Measurements from ENCODE around the gene BPIFB2. TPM values are rescaled to one million over a fixed set of nuclear protein-coding genes. Genes with fewer than 3 reads are reported as not detected.

BPIFB2 gene
- total RNA-seq, 1 experiment from 2014 or later: not detected

GRCh38 chr20:33020278-33021161, 13.0 kb downstream of the BPIFB2 start:
- POLR2A ChIA-PET: no interaction called here
- intact Hi-C loops (cut with micrococcal nuclease; ENCODE audit: unreplicated experiment) (no loop called here), in situ Hi-C loops (cut with HindIII; ENCODE audit: low pct_unique_long_range_greater_than_20kb, low sequenced_read_pairs) (no loop called here)
- Histone ChIP-seq H3K4me1 (ENCODE audit: control insufficient read depth, insufficient read depth, low read length) (no peaks in the 10 kb centered on the region; the same call in 1 of the 2 replicates), H3K27ac (ENCODE audit: low read length) (no peak overlapping the region), H3K36me3 (ENCODE audit: control insufficient read depth, insufficient read depth, low read length) (no peaks in the 10 kb centered on the region), H3K4me3 (ENCODE audit: low read depth in 2 of 2, low read length in 2 of 2) (no peak overlapping the region), H3K9me3 (ENCODE audit: control insufficient read depth, insufficient read depth, low read depth, low read length) (no peaks in the 10 kb centered on the region), H3K27me3 (ENCODE audit: control insufficient read depth, insufficient read depth, low read length) (no peaks in the 10 kb centered on the region)
- DNase-seq (ENCODE audit: low read depth, low spot score) (no peak), ATAC-seq (no peak)
- CTCF ChIA-PET: no interaction called here
- BruUV-seq (replicated peaks): no TSS peak
- TF ChIP-seq TCF7L2 (IDR thresholded peaks at IDR 0.05; ENCODE audit: low read depth, low read length): no peak
- no peak for TF ChIP-seq REST (IDR thresholded peaks at IDR 0.05; ENCODE audit: insufficient read depth in 1 of 2, low read depth in 2 of 2, low read length in 1 of 2)
- no peak for TF ChIP-seq SIN3A (IDR thresholded peaks at IDR 0.05; ENCODE audit: borderline replicate concordance, insufficient read depth, low read depth, low read length)
- TF ChIP-seq POLR2AphosphoS5 (IDR thresholded peaks at IDR 0.05; ENCODE audit: low read depth, low read length): no peak
- TF ChIP-seq CTCF (IDR thresholded peaks at IDR 0.05): no peak

- no peaks in the 10 kb centered on the region for H3K27me3 ChIP-seq (ENCODE audit: control insufficient read depth, insufficient read depth, low read length)
- no peaks in the 10 kb centered on the region for H3K9me3 ChIP-seq (ENCODE audit: control insufficient read depth, insufficient read depth, low read depth, low read length)
- in situ Hi-C loops (cut with HindIII; ENCODE audit: low pct_unique_long_range_greater_than_20kb, low sequenced_read_pairs) (no loop called here), intact Hi-C loops (cut with micrococcal nuclease; ENCODE audit: unreplicated experiment) (no loop called here)
- H3K27ac ChIP-seq (ENCODE audit: low read length): no peak overlapping the region
- CTCF ChIA-PET: interaction anchor here (0.6 kb wide), 1 partner anchor 118 kb away, joined by 4 read pairs; no protein-coding TSS in a partner anchor
- ATAC-seq: no peak
- H3K4me3 ChIP-seq (ENCODE audit: low read depth in 2 of 2, low read length in 2 of 2): no peak overlapping the region
- DNase-seq (ENCODE audit: low read depth, low spot score): no peak
- POLR2A ChIA-PET: no interaction called here
- no TSS peak for BruUV-seq (replicated peaks)
- H3K4me1 ChIP-seq (ENCODE audit: control insufficient read depth, insufficient read depth, low read length): no peaks in the 10 kb centered on the region; the same call in 1 of the 2 replicates
- H3K36me3 ChIP-seq (ENCODE audit: control insufficient read depth, insufficient read depth, low read length): no peaks in the 10 kb centered on the region
- TF ChIP-seq CTCF (IDR thresholded peaks at IDR 0.05) (no peak), POLR2AphosphoS5 (IDR thresholded peaks at IDR 0.05; ENCODE audit: low read depth, low read length) (no peak), SIN3A (IDR thresholded peaks at IDR 0.05; ENCODE audit: borderline replicate concordance, insufficient read depth, low read depth, low read length) (no peak), TCF7L2 (IDR thresholded peaks at IDR 0.05; ENCODE audit: low read depth, low read length) (no peak), REST (IDR thresholded peaks at IDR 0.05; ENCODE audit: insufficient read depth in 1 of 2, low read depth in 2 of 2, low read length in 1 of 2) (no peak)
Observed at GRCh38 chr20:33021879-33022278, 14.4 kb downstream of the BPIFB2 start.

All from Panc1 (cell line).